ENCODE results near the gene SMAD6. TPM values are rescaled to one million over a fixed set of nuclear protein-coding genes. Genes with fewer than 3 reads are reported as not detected.

Gene SMAD6
- total and polyA plus RNA-seq, 9 of the 15 experiments (the other 6 are each of a cell fraction or from before 2014, with no cell fraction given): 0.10 to 15.5 (median 3.7) TPM

DNA sequence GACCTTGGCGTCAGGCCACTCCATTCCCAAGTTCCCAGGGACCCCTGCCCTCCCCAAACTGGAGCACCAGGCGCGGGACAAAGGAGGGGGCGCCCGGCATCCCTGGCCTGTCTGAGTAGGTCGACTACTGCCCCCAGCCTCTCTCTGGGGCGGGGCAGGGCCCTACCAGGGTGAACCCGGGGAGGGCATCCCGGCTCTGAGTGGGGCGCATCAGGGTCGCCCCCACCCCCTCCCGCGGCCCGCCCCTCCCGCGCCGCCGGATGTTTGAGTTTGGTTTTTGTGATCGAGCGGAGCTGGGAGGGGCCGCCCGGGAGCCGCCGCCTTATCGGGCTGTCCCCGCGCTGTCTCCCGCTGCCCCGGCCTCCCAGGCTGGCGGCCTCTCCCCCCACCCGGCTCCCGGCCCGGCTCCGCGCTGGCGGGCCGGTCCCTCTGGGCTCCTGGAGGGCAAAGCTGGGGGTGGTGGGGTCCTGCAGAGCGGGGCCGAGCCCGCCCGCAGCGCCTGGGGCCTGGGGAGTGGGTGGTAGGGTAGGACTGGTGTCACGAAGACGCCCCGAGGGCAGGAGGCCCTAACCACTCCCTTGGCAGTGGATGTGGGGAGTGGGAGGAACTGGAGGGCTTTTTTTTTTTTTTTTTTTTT, 47.2 kb upstream of the SMAD6 start (continued):
- TF ChIP-seq, protein P1, sequence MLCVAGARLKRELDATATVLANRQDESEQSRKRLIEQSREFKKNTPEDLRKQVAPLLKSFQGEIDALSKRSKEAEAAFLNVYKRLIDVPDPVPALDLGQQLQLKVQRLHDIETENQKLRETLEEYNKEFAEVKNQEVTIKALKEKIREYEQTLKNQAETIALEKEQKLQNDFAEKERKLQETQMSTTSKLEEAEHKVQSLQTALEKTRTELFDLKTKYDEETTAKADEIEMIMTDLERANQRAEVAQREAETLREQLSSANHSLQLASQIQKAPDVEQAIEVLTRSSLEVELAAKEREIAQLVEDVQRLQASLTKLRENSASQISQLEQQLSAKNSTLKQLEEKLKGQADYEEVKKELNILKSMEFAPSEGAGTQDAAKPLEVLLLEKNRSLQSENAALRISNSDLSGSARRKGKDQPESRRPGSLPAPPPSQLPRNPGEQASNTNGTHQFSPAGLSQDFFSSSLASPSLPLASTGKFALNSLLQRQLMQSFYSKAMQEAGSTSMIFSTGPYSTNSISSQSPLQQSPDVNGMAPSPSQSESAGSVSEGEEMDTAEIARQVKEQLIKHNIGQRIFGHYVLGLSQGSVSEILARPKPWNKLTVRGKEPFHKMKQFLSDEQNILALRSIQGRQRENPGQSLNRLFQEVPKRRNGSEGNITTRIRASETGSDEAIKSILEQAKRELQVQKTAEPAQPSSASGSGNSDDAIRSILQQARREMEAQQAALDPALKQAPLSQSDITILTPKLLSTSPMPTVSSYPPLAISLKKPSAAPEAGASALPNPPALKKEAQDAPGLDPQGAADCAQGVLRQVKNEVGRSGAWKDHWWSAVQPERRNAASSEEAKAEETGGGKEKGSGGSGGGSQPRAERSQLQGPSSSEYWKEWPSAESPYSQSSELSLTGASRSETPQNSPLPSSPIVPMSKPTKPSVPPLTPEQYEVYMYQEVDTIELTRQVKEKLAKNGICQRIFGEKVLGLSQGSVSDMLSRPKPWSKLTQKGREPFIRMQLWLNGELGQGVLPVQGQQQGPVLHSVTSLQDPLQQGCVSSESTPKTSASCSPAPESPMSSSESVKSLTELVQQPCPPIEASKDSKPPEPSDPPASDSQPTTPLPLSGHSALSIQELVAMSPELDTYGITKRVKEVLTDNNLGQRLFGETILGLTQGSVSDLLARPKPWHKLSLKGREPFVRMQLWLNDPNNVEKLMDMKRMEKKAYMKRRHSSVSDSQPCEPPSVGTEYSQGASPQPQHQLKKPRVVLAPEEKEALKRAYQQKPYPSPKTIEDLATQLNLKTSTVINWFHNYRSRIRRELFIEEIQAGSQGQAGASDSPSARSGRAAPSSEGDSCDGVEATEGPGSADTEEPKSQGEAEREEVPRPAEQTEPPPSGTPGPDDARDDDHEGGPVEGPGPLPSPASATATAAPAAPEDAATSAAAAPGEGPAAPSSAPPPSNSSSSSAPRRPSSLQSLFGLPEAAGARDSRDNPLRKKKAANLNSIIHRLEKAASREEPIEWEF (CRISPR knock-in tag; IDR thresholded peaks at IDR 0.05): no peak
- TF ChIP-seq ETV1 (tag; conservative IDR thresholded peaks at IDR 0.05; ENCODE audit: low read depth) (peak; percentile 35; the same call in 1 of the 2 replicates), SREBF2 (CRISPR knock-in tag; IDR thresholded peaks at IDR 0.05) (no peak), PHF8 (IDR thresholded peaks at IDR 0.05; ENCODE audit: borderline replicate concordance, low read length) (peak; percentile 16; the same call in 1 of the 2 replicates), DMBX1 (CRISPR knock-in tag; IDR thresholded peaks at IDR 0.05; ENCODE audit: borderline replicate concordance) (peak; percentile 43; the same call in 1 of the 2 replicates), RBFOX2 (IDR thresholded peaks at IDR 0.05; ENCODE audit: low read depth, low read length) (peak; percentile 47), EGR1 (conservative IDR thresholded peaks at IDR 0.05) (peak; percentile 55; the same call in 1 of the 2 replicates), ZNF766 (CRISPR knock-in tag; conservative IDR thresholded peaks at IDR 0.05) (0 out of 2 replicates have a peak, but pooled peaks have one; percentile 25), NCOA4 (IDR thresholded peaks at IDR 0.05; ENCODE audit: partially characterized antibody) (no peak), RBBP5 (IDR thresholded peaks at IDR 0.05; ENCODE audit: borderline replicate concordance, insufficient read depth, low read length, poor library complexity, severe bottlenecking) (peak; percentile 59), XRCC4 (IDR thresholded peaks at IDR 0.05; ENCODE audit: extremely low read depth, insufficient read depth, insufficient read length) (no peak), RB1 (IDR thresholded peaks at IDR 0.05; ENCODE audit: low read depth) (peak; percentile 65; the same call in 1 of the 2 replicates), FOXP1 (CRISPR knock-in tag; IDR thresholded peaks at IDR 0.05) (0 out of 2 replicates have a peak, but pooled peaks have one; percentile 16), NCOR1 (IDR thresholded peaks at IDR 0.05) (peak; percentile 66), ATF1 (CRISPR knock-in tag; IDR thresholded peaks at IDR 0.05) (no peak), ATF1 (tag; IDR thresholded peaks at IDR 0.05) (no peak), TCF3 (CRISPR knock-in tag; IDR thresholded peaks at IDR 0.05) (0 out of 2 replicates have a peak, but pooled peaks have one; percentile 44), CBFA2T2 (conservative IDR thresholded peaks at IDR 0.05) (0 out of 2 replicates have a peak, but pooled peaks have one; percentile 3)
- TF ChIP-seq, protein P2, sequence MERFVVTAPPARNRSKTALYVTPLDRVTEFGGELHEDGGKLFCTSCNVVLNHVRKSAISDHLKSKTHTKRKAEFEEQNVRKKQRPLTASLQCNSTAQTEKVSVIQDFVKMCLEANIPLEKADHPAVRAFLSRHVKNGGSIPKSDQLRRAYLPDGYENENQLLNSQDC (CRISPR knock-in tag; IDR thresholded peaks at IDR 0.05): no peak
- TF ChIP-seq, protein P3, sequence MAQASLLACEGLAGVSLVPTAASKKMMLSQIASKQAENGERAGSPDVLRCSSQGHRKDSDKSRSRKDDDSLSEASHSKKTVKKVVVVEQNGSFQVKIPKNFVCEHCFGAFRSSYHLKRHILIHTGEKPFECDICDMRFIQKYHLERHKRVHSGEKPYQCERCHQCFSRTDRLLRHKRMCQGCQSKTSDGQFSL (CRISPR knock-in tag; IDR thresholded peaks at IDR 0.05): peak; percentile 54; the same call in 1 of the 2 replicates
- TF ChIP-seq, protein P3 (tag; IDR thresholded peaks at IDR 0.05): peak in 1 of 2 experiments; percentile 47; a peak in 1 of 4 replicates
- TF ChIP-seq, protein P4, sequence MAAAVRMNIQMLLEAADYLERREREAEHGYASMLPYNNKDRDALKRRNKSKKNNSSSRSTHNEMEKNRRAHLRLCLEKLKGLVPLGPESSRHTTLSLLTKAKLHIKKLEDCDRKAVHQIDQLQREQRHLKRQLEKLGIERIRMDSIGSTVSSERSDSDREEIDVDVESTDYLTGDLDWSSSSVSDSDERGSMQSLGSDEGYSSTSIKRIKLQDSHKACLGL (CRISPR knock-in tag; IDR thresholded peaks at IDR 0.05; ENCODE audit: borderline replicate concordance, poor library complexity, severe bottlenecking): no peak

All from K562 (cell line).